H9 (cell line): ENCODE measurements around the gene EAF1. TPM values are rescaled to one million over a fixed set of nuclear protein-coding genes. Genes with fewer than 3 reads are reported as not detected.

ENCODE experiments used
- DNase-seq: peaks from one replicate; pipeline ENCODE4 v3.0.0-alpha.2; 2017
- H2AFZ ChIP-seq: one replicate; pipeline ENCODE4 v1.6.1; 2013; ENCODE audit warnings: mild to moderate bottlenecking, low read length, control low read depth, moderate library complexity
- H2AK5ac ChIP-seq: 2 replicates; pipeline ENCODE4 v1.6.1; 2013; ENCODE audit warnings: low read length, control low read depth, mixed read lengths; ENCODE audit not compliant: insufficient read length
- H2BK120ac ChIP-seq: one replicate; pipeline ENCODE4 v1.6.1; 2013; ENCODE audit warnings: low read depth, mild to moderate bottlenecking, low read length, control low read depth, inconsistent platforms; ENCODE audit not compliant: poor library complexity, severe bottlenecking
- H2BK12ac ChIP-seq: 2 replicates; pipeline ENCODE4 v1.6.1; 2013; ENCODE audit warnings: low read length, control low read depth, mixed read lengths, low read depth; ENCODE audit not compliant: insufficient read length
- H2BK15ac ChIP-seq: 2 replicates; pipeline ENCODE4 v1.6.1; 2013; ENCODE audit warnings: low read depth, low read length, control low read depth
- H2BK20ac ChIP-seq: one replicate; pipeline ENCODE4 v1.6.1; 2013; ENCODE audit warnings: low read depth, mild to moderate bottlenecking, low read length, control low read depth, inconsistent platforms; ENCODE audit not compliant: poor library complexity, severe bottlenecking
- H2BK5ac ChIP-seq: 2 replicates; pipeline ENCODE4 v1.6.1; 2013; ENCODE audit warnings: low read length, control low read depth, mixed read lengths; ENCODE audit not compliant: insufficient read length
- H3K14ac ChIP-seq: 2 replicates; pipeline ENCODE4 v1.6.1; 2013; ENCODE audit warnings: low read length, control low read depth; ENCODE audit not compliant: insufficient read depth
- H3K18ac ChIP-seq: 2 replicates; pipeline ENCODE4 v1.6.1; 2013; ENCODE audit warnings: low read depth, mild to moderate bottlenecking, mixed read lengths, low read length, control low read depth; ENCODE audit not compliant: insufficient read length
- H3K23ac ChIP-seq: 2 replicates; pipeline ENCODE4 v1.6.1; 2013; ENCODE audit warnings: low read length, control low read depth, mixed read lengths, low read depth; ENCODE audit not compliant: insufficient read length
- H3K23me2 ChIP-seq: 2 replicates; pipeline ENCODE4 v1.6.1; 2013; ENCODE audit warnings: low read depth, mild to moderate bottlenecking, mixed read lengths, low read length, control low read depth; ENCODE audit not compliant: insufficient read length, poor library complexity, severe bottlenecking
- H3K27ac ChIP-seq: 2 replicates; pipeline ENCODE4 v1.5.1; 2013; ENCODE audit warnings: low read length, control low read depth, mixed read lengths, low read depth; ENCODE audit not compliant: insufficient read length
- H3K27me3 ChIP-seq: 2 replicates; pipeline ENCODE4 v1.6.1; 2013; ENCODE audit warnings: low read length, control low read depth, inconsistent platforms; ENCODE audit not compliant: insufficient read depth
- H3K4ac ChIP-seq: 2 replicates; pipeline ENCODE4 v1.6.1; 2013; ENCODE audit warnings: low read depth, mild to moderate bottlenecking, control low read depth, inconsistent platforms, low read length, moderate library complexity
- H3K4me1 ChIP-seq: 2 replicates; pipeline ENCODE4 v1.6.1; 2013; ENCODE audit warnings: low read length, control low read depth, inconsistent platforms; ENCODE audit not compliant: insufficient read depth
- H3K4me2 ChIP-seq: 2 replicates; pipeline ENCODE4 v1.6.1; 2013; ENCODE audit warnings: low read length, control low read depth, mixed read lengths; ENCODE audit not compliant: insufficient read length, insufficient read depth
- H3K56ac ChIP-seq: 2 replicates; pipeline ENCODE4 v1.6.1; 2013; ENCODE audit warnings: low read depth, mild to moderate bottlenecking, mixed read lengths, low read length, control low read depth; ENCODE audit not compliant: insufficient read length
- H3K79me1 ChIP-seq: 2 replicates; pipeline ENCODE4 v1.6.1; 2013; ENCODE audit warnings: low read depth, mild to moderate bottlenecking, moderate library complexity, low read length, control low read depth, inconsistent platforms; ENCODE audit not compliant: insufficient read depth, poor library complexity, severe bottlenecking
- H3K79me2 ChIP-seq: 2 replicates; pipeline ENCODE4 v1.6.1; 2013; ENCODE audit warnings: low read length, control low read depth, inconsistent platforms; ENCODE audit not compliant: insufficient read depth
- H3K9ac ChIP-seq: 2 replicates; pipeline ENCODE4 v1.6.1; 2013; ENCODE audit warnings: low read length, control low read depth, mixed read lengths; ENCODE audit not compliant: insufficient read length; ENCODE audit errors: extremely low read depth
- H3K9me3 ChIP-seq: one replicate; pipeline ENCODE4 v1.6.1; 2013; ENCODE audit warnings: low read depth, low read length, inconsistent platforms; ENCODE audit not compliant: control insufficient read depth
- H3T11ph ChIP-seq: one replicate; pipeline ENCODE4 v1.6.1; 2013; ENCODE audit warnings: mild to moderate bottlenecking, low read length, control low read depth, inconsistent platforms
- H4K20me1 ChIP-seq: one replicate; pipeline ENCODE4 v1.6.1; 2013; ENCODE audit not compliant: control insufficient read depth, insufficient read length, insufficient read depth
- H4K5ac ChIP-seq: 2 replicates; pipeline ENCODE4 v1.6.1; 2013; ENCODE audit warnings: low read depth, mild to moderate bottlenecking, mixed read lengths, low read length, control low read depth; ENCODE audit not compliant: insufficient read length
- H4K8ac ChIP-seq: replicated peaks from 2 replicates; pipeline ENCODE4 v1.6.1; 2013; ENCODE audit warnings: low read length, control low read depth, mixed read lengths, low read depth; ENCODE audit not compliant: insufficient read length
- H4K91ac ChIP-seq: 2 replicates; pipeline ENCODE4 v1.6.1; 2013; ENCODE audit warnings: low read depth, mild to moderate bottlenecking, moderate library complexity, mixed read lengths, low read length, control low read depth; ENCODE audit not compliant: insufficient read length
- H3K27ac Mint-ChIP-seq, 3 experiments: 2 replicates in 2 of 3; 3 replicates in 1 of 3; pipeline ENCODE4 v1.8.0; 2020 to 2021; ENCODE audit warnings: mixed read lengths in 3 of 3, mild to moderate bottlenecking in 1 of 3, moderate library complexity in 1 of 3
- H3K27me3 Mint-ChIP-seq: 2 replicates; pipeline ENCODE4 v1.8.0; 2021; ENCODE audit warnings: low read depth, mild to moderate bottlenecking, moderate library complexity, mixed read lengths
- H3K36me3 Mint-ChIP-seq, 3 experiments: 2 replicates in 2 of 3; 3 replicates in 1 of 3; pipeline ENCODE4 v1.8.0; 2020 to 2021; ENCODE audit warnings: low read depth in 3 of 3, mixed read lengths in 3 of 3; ENCODE audit not compliant: insufficient read depth in 1 of 3
- H3K4me1 Mint-ChIP-seq, 2 experiments: 2 replicates each; pipeline ENCODE4 v1.8.0; 2020; ENCODE audit warnings: mixed read lengths in 2 of 2
- H3K4me3 Mint-ChIP-seq, 2 experiments: 2 replicates in 1 of 2; 3 replicates in 1 of 2; pipeline ENCODE4 v1.8.0; 2020 to 2021; ENCODE audit warnings: mild to moderate bottlenecking in 2 of 2, mixed read lengths in 2 of 2, moderate library complexity in 1 of 2
- H3K9me3 Mint-ChIP-seq, 2 experiments: 2 replicates in 1 of 2; 3 replicates in 1 of 2; pipeline ENCODE4 v1.8.0; 2020; ENCODE audit warnings: mild to moderate bottlenecking in 2 of 2, mixed read lengths in 2 of 2, moderate library complexity in 1 of 2
- CTCF ChIP-seq: fragments of 200-600 bp; sonication (generic); conservative IDR thresholded peaks from 3 replicates; pipeline ENCODE4 v1.8.0; 2021; ENCODE audit warnings: antibody characterized with exemption, mild to moderate bottlenecking
- WGBS: extraction: QIAGEN DNeasy Blood & Tissue Kit; methylation state at CpG from one replicate; pipeline ENCODE4 v1.1.7; 2013; ENCODE audit warnings: missing lambda C conversion rate, low lambda C conversion rate, mixed read lengths; ENCODE audit not compliant: insufficient read length; ENCODE audit errors: extremely low coverage; 5-methylcytosine and 5-hydroxymethylcytosine counted together
- total RNA-seq: library from RNA; stranded (reverse); gene quantifications from 2 replicates; pipeline ENCODE4 v1.2.1, GENCODE V29; 2021

The EAF1 gene
- total RNA-seq, 1 experiment from 2014 or later = 34.3 TPM

GRCh38 chr3:15453991-15454625 lies 26.7 kb downstream of the EAF1 start:
- Histone ChIP-seq H3K9me3 (no peaks in the 10 kb centered on the region), H3K79me2 (no peaks in the 10 kb centered on the region), H2AK5ac (no peak overlapping the region), H2BK20ac (no peak overlapping the region), H3K14ac (no peak overlapping the region; the same call in 1 of the 2 replicates), H3K23ac (no peak overlapping the region), H2BK12ac (no peak overlapping the region), H4K20me1 (no peaks in the 10 kb centered on the region), H2BK5ac (no peak overlapping the region), H4K8ac (no peak overlapping the region), H3K9ac (no peak overlapping the region), H3K23me2 (no peaks in the 10 kb centered on the region), H2AFZ (no peak overlapping the region), H3K4ac (no peak overlapping the region), H2BK120ac (no peak overlapping the region), H3K27ac (no peak overlapping the region), H3K4me1 (no peaks in the 10 kb centered on the region), H4K5ac (no peak overlapping the region), H3K79me1 (no peaks in the 10 kb centered on the region), H3K18ac (no peak overlapping the region), H4K91ac (no peak overlapping the region), H3K27me3 (no peaks in the 10 kb centered on the region), H2BK15ac (no peak overlapping the region), H3K56ac (no peak overlapping the region), H3K4me2 (no peak overlapping the region), H3T11ph (no peak overlapping the region)
- no peak overlapping the region for H3K4me3 Mint-ChIP-seq
- no CpG with 5 or more reads among the region's 9 CpGs for WGBS
- peaks cover under 1% of the 10 kb centered on the region in 2 experiments; a peak in 1 of 4 replicates for H3K4me1 Mint-ChIP-seq
- no peak for DNase-seq
- no peak overlapping the region; a peak in 1 of 7 replicates for H3K27ac Mint-ChIP-seq
- H3K36me3 Mint-ChIP-seq = no peaks in the 10 kb centered on the region
- no peak for TF ChIP-seq CTCF
- H3K9me3 Mint-ChIP-seq = no peaks in the 10 kb centered on the region
- H3K27me3 Mint-ChIP-seq = no peaks in the 10 kb centered on the region; the same call in 1 of the 2 replicates
